Activated CD4-positive, alpha-beta memory T cell treated with anti-CD3 and anti-CD28 coated beads for 36 hours (primary cell): ENCODE measurements around the gene RNF227. TPM values are rescaled to one million over a fixed set of nuclear protein-coding genes. Genes with fewer than 3 reads are reported as not detected.
A peak's percentile ranks its signal among the peaks of the same experiment; 100 is the strongest.

Experiments used
- CTCF ChIA-PET: fragments of 350-600 bp; sonication (Branson Sonifier 250); formaldehyde crosslinking; loops from one replicate; lab custom pipeline; 2021; ENCODE audit warnings: antibody characterized with exemption, inconsistent platforms; lab: Charles Lee
- POLR2A ChIA-PET: fragments of 350-600 bp; sonication (Branson Sonifier 250); formaldehyde crosslinking; loops from one replicate; lab custom pipeline; 2021; ENCODE audit warnings: antibody characterized with exemption; lab: Charles Lee
- DNase-seq: peaks from one replicate; pipeline ENCODE4 v3.0.0-alpha.2; 2020
- H3K27ac Mint-ChIP-seq: one replicate; pipeline ENCODE4 v1.8.0; 2021; ENCODE audit warnings: mixed read lengths
- H3K27me3 Mint-ChIP-seq: one replicate; pipeline ENCODE4 v1.8.0; 2021; ENCODE audit warnings: mixed read lengths
- H3K36me3 Mint-ChIP-seq: one replicate; pipeline ENCODE4 v1.8.0; 2021; ENCODE audit warnings: mixed read lengths
- H3K4me1 Mint-ChIP-seq: one replicate; pipeline ENCODE4 v1.8.0; 2021; ENCODE audit warnings: low read depth, mixed read lengths
- H3K4me3 Mint-ChIP-seq: one replicate; pipeline ENCODE4 v1.8.0; 2021; ENCODE audit warnings: mild to moderate bottlenecking, mixed read lengths
- H3K9me3 Mint-ChIP-seq: one replicate; pipeline ENCODE4 v1.8.0; 2021; ENCODE audit warnings: mixed read lengths
- intact Hi-C: fragments of 100-400 bp; cut with micrococcal nuclease; formaldehyde crosslinking; loops from one replicate; pipeline ENCODE4 v1.15.1; 2023
- total RNA-seq, 2 experiments: library from RNA; stranded (reverse); gene quantifications; one replicate each; pipeline ENCODE4 v1.2.3, GENCODE V29; 2021

The RNF227 gene
- total RNA-seq, 2 experiments from 2014 or later, result 2.7 to 3.3 TPM

DNA sequence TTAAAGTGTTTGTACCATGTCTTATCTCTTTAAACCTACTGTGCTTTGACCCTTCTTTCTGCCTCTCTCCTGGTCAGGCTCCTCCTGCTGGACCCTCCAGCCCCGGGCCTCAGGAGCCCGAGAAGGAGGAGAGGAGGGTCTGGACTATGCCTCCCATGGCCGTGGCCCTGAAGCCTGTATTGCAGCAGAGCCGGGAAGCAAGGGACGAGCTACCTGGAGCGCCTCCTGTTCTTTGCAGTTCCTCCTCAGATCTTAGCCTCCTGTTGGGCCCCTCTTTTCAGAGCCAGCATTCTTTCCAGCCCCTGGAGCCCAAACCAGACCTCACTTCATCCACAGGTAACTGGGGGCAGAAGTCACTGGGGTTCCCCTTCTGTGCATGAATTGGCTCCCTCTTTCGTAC is 29.6 kb upstream of the RNF227 start:
- no peak overlapping the region for H3K27ac Mint-ChIP-seq
- CTCF ChIA-PET, result interaction anchor here (1.3 to 1.4 kb wide), 2 partner anchors 44 to 355 kb away, joined by 3 read pairs; no protein-coding TSS in a partner anchor
- H3K4me1 Mint-ChIP-seq, result peaks cover 7% of the 10 kb centered on the region
- H3K4me3 Mint-ChIP-seq, result no peak overlapping the region
- intact Hi-C loops, result no loop called here
- H3K9me3 Mint-ChIP-seq, result no peaks in the 10 kb centered on the region
- POLR2A ChIA-PET, result interaction anchor here (1.4 kb wide), 1 partner anchor 30 kb away, joined by 3 read pairs; the partner anchor contains the start of gene RNF227
- no peak for DNase-seq
- H3K36me3 Mint-ChIP-seq, result peaks cover 69% of the 10 kb centered on the region
- H3K27me3 Mint-ChIP-seq, result no peaks in the 10 kb centered on the region

DNA sequence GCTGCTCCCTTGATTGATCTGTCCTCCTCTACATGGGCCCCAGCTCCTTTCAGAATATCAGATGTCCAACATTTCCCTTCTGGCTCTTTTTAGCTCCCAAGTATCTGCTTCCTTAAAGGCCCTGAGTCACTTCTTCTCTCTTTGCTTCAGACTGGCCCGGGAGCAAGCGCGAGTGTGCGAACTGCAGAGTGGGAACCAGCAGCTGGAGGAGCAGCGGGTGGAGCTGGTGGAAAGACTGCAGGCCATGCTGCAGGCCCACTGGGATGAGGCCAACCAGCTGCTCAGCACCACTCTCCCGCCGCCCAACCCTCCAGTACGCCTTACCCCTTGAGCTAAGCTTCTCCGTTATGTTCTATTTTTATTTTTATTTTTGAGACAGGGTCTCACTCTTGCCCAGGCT is 28.2 kb upstream of the RNF227 start:
- Mint-ChIP-seq H3K36me3 (peaks cover 70% of the 10 kb centered on the region), H3K27ac (no peak overlapping the region), H3K27me3 (no peaks in the 10 kb centered on the region), H3K4me3 (no peak overlapping the region), H3K4me1 (no peaks in the 10 kb centered on the region), H3K9me3 (no peaks in the 10 kb centered on the region)
- CTCF ChIA-PET, result interaction anchor here (0.7 to 1.9 kb wide), 5 partner anchors 10 to 421 kb away, joined by 3 to 8 read pairs (median 4); no protein-coding TSS in a partner anchor
- DNase-seq, result no peak
- POLR2A ChIA-PET, result interaction anchor here (1.1 kb wide), 1 partner anchor 12 kb away, joined by 6 read pairs; the partner anchor contains the start of genes CNTROB and TRAPPC1
- intact Hi-C loops, result no loop called here

DNA sequence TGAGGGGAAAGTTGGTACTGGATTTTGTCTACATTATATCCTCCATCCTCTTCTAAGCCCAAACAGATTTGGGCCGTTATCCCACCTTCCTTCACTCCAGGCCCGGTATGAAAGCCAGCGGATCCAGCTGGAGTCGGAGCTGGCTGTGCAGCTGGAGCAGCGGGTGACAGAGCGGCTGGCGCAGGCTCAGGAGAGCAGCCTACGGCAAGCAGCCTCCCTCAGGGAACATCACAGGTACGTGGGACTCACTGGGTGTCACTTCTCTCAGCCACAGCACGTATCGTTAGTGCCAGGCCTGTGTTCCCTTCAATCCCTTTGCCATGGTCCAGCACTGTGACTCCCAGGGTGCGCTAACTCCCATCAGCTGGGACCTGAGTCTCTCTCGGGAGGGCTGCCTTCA is 27.2 kb upstream of the RNF227 start:
- intact Hi-C loops, result no loop called here
- POLR2A ChIA-PET, result no interaction called here
- Mint-ChIP-seq H3K27me3 (no peaks in the 10 kb centered on the region), H3K36me3 (peaks cover 62% of the 10 kb centered on the region), H3K4me3 (no peak overlapping the region), H3K9me3 (no peaks in the 10 kb centered on the region), H3K27ac (no peak overlapping the region), H3K4me1 (no peaks in the 10 kb centered on the region)
- CTCF ChIA-PET, result interaction anchor here (0.8 to 1.9 kb wide), 2 partner anchors 47 to 118 kb away, joined by 3 to 8 read pairs; no protein-coding TSS in a partner anchor
- DNase-seq, result no peak

DNA sequence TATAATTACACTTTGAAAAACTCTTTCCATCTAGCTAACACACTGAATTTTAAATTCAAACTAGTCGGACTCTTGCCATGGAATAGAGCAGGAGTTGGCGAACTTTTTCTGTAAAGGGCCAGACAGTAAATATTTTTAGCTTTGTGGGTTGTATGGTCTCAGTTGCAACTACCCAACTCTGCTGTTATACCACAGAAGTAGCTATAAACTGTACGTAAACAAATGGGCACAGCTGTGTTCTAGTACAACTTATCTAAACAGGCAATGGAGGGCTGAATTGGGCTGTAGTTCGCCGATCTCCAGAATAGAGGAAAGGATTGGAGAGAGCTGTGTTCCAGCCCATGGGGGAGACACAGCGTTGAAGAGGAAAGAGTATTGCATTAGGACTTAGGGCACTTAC is 24.7 kb upstream of the RNF227 start:
- intact Hi-C loops, result no loop called here
- Mint-ChIP-seq H3K9me3 (no peaks in the 10 kb centered on the region), H3K36me3 (peaks cover 59% of the 10 kb centered on the region), H3K4me1 (peaks cover under 1% of the 10 kb centered on the region), H3K4me3 (no peak overlapping the region), H3K27ac (no peak overlapping the region), H3K27me3 (no peaks in the 10 kb centered on the region)
- CTCF ChIA-PET, result interaction anchor here (0.6 to 1.7 kb wide), 4 partner anchors 49 to 133 kb away, joined by 3 to 6 read pairs (median 4); no protein-coding TSS in a partner anchor
- no peak for DNase-seq
- POLR2A ChIA-PET, result no interaction called here

DNA sequence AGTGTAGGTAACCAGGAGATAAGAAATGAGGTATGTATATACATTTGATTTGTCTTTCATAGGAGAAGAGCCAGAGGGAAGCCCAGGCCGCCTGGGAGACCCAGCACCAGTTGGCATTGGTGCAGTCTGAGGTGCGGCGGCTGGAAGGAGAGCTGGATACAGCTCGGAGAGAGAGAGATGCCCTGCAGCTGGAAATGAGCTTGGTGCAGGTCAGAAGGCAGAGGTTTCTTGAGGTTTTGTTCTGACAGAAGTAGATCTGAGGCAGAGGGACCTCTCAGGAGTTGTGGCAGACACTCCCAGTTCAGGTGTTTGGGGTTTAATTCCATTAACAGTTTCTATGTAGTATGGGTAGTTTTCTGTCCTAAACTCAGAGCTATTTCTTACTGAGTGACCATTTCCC is 23.9 kb upstream of the RNF227 start:
- no peak overlapping the region for H3K4me3 Mint-ChIP-seq
- H3K4me1 Mint-ChIP-seq, result peaks cover 3% of the 10 kb centered on the region
- peaks cover 57% of the 10 kb centered on the region for H3K36me3 Mint-ChIP-seq
- H3K9me3 Mint-ChIP-seq, result no peaks in the 10 kb centered on the region
- no peak for DNase-seq
- CTCF ChIA-PET, result interaction anchor here (1.3 to 2.6 kb wide), 4 partner anchors 49 to 134 kb away, joined by 4 to 6 read pairs (median 6); no protein-coding TSS in a partner anchor
- intact Hi-C loops, result no loop called here
- POLR2A ChIA-PET, result no interaction called here
- H3K27ac Mint-ChIP-seq, result no peak overlapping the region
- no peaks in the 10 kb centered on the region for H3K27me3 Mint-ChIP-seq

DNA sequence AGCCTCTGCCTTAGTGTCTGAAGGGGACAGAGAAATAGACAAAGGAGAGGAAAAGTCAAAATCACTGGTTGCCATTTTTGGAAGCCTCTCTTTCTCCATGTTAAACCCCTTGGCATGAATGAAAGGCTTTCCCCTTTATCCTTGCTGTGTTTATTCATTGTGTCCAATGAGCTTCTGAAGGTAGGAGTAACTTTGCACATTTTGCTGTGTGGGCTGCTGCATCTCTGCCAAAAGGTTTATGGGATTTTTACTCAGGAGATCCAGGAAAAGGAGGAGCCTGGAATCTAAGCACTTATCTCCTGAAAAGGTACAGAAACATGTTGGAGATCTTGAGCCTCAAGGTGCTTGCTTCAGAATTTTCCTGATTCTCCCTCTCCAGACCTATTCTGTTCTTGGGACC is 19.8 kb upstream of the RNF227 start:
- H3K36me3 Mint-ChIP-seq, result peaks cover 39% of the 10 kb centered on the region
- ChIA-PET CTCF (interaction anchor here (0.9 to 1.4 kb wide), 6 partner anchors 12 to 126 kb away, joined by 3 to 4 read pairs (median 3); no protein-coding TSS in a partner anchor), POLR2A (no interaction called here)
- H3K27ac Mint-ChIP-seq, result no peak overlapping the region
- no peaks in the 10 kb centered on the region for H3K9me3 Mint-ChIP-seq
- H3K4me1 Mint-ChIP-seq, result peaks cover 31% of the 10 kb centered on the region
- intact Hi-C loops, result no loop called here
- H3K27me3 Mint-ChIP-seq, result no peaks in the 10 kb centered on the region
- H3K4me3 Mint-ChIP-seq, result no peak overlapping the region
- DNase-seq, result no peak

DNA sequence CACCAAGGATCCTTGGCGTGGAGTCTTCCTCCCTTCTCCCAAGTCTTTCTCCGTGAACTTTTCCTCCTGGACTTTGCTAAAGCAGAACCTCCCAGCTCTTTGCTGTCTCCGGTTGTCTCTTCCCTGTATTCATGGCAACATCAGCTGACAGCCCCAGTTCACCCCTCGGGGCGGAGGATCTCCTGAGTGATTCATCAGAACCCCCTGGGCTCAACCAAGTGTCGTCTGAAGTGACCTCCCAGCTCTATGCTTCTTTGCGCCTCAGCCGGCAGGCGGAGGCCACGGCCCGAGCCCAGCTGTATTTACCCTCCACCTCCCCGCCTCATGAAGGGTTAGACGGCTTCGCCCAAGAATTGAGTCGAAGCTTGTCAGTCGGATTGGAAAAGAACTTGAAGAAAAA is 16.9 kb upstream of the RNF227 start:
- ChIA-PET CTCF (interaction anchor here (0.6 to 5.3 kb wide), 22 partner anchors 13 to 637 kb away, joined by 3 to 93 read pairs (median 5); partner anchors contain the start of genes NAA38 and RNF227), POLR2A (interaction anchor here (0.7 to 4.7 kb wide), 7 partner anchors 10 to 76 kb away, joined by 3 to 42 read pairs (median 4); partner anchors contain the start of genes NAA38 and RNF227)
- no peaks in the 10 kb centered on the region for H3K27me3 Mint-ChIP-seq
- peak; percentile 55 for DNase-seq
- H3K4me1 Mint-ChIP-seq, result peaks cover 47% of the 10 kb centered on the region
- no peaks in the 10 kb centered on the region for H3K9me3 Mint-ChIP-seq
- peak overlapping the region; percentile 88 for H3K27ac Mint-ChIP-seq
- intact Hi-C loops, result loop anchor here (1.0 to 5.0 kb wide), 4 partner anchors 18 to 184 kb away; partner anchors contain the start of gene ALOXE3
- peaks cover 28% of the 10 kb centered on the region for H3K36me3 Mint-ChIP-seq
- peak overlapping the region; percentile 93 for H3K4me3 Mint-ChIP-seq

DNA sequence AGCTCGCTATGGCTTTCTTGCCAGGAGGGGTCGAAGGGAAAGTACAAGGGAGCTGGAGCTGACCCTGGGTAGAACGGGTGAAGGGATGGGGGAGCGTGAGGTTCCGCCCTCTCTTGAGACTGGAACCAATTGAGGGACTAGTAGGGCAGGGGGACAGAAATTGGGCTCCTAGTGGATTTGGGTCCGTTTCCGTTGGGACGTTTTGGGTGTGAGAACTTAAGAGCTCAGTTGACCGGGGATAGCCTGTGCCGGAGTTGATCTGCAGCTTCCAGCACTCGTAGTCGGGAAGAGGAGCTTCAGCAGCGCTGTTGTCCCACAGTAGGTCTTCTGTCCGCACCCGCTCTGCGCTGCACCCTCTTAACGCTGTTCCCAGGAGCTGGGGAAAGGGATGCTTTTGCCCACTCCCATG is 16.4 kb upstream of the RNF227 start:
- Mint-ChIP-seq H3K27ac (peak overlapping the region; percentile 88), H3K36me3 (peaks cover 29% of the 10 kb centered on the region), H3K4me1 (peaks cover 47% of the 10 kb centered on the region), H3K27me3 (no peaks in the 10 kb centered on the region), H3K9me3 (no peaks in the 10 kb centered on the region), H3K4me3 (peak overlapping the region; percentile 93)
- DNase-seq, result peak; percentile 42
- ChIA-PET CTCF (interaction anchor here (0.6 to 5.3 kb wide), 25 partner anchors 12 to 636 kb away, joined by 3 to 93 read pairs (median 5); partner anchors contain the start of genes NAA38, RNF227 and TP53), POLR2A (interaction anchor here (0.6 to 4.7 kb wide), 9 partner anchors 9 to 349 kb away, joined by 3 to 42 read pairs (median 3); partner anchors contain the start of genes MPDU1, NAA38 and RNF227)
- intact Hi-C loops, result loop anchor here (1.0 to 5.0 kb wide), 4 partner anchors 17 to 185 kb away; partner anchors contain the start of gene ALOXE3

DNA sequence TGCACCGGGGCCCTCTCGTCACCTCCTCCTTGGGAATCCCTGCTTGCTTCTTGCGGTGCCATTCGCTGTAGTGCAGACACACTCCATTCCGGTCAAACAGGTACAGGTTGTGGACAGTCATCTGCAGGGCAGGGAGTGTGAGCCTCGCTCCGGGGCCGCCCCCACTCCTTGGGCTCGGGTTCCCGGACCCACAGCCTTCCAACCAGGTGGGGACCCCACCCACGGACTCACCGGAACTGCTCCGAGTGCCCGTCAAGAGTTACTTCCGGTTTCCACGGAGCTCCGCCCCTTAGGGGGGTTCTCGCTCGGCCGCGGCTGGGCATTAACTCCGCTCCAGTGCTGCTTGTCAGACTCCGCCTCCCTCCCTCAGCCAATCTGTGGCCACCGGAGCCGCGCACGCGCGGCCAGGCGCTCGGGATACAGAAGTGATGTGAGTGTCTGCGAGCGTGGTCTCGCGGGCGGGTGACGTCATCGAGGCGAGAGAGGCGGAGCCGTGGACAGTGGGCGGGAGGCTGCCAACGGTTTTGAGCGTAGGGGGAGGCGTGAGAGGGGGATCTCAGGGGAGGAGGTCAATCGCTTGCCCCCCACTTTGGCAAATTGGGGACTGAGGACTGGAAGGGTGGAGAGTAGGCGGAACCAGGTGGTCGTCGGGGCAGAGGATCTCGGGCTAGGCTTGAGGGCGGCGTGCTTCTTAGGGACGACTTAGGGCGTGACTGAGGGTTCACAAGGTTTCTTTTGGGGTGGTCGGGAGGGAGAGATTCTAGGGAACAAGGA is 15.8 kb upstream of the RNF227 start, which contains the start of the genes CNTROB and TRAPPC1:
Gene CNTROB, plus strand, starts transcription at position 498 of the 774 bp plus-strand sequence. CDS start 874 bp downstream, outside the sequence.
Gene TRAPPC1, minus strand, starts transcription at position 238 of the 774 bp plus-strand sequence. Its CDS starts 117 bp downstream, at position 121.
- H3K4me1 Mint-ChIP-seq, result peaks cover 47% of the 10 kb centered on the region
- H3K4me3 Mint-ChIP-seq, result peak within 1 kb of the TSS; percentile 93
- intact Hi-C loops, result loop anchor here (1.0 to 5.0 kb wide), 4 partner anchors 17 to 185 kb away; partner anchors contain the start of gene ALOXE3

DNA sequence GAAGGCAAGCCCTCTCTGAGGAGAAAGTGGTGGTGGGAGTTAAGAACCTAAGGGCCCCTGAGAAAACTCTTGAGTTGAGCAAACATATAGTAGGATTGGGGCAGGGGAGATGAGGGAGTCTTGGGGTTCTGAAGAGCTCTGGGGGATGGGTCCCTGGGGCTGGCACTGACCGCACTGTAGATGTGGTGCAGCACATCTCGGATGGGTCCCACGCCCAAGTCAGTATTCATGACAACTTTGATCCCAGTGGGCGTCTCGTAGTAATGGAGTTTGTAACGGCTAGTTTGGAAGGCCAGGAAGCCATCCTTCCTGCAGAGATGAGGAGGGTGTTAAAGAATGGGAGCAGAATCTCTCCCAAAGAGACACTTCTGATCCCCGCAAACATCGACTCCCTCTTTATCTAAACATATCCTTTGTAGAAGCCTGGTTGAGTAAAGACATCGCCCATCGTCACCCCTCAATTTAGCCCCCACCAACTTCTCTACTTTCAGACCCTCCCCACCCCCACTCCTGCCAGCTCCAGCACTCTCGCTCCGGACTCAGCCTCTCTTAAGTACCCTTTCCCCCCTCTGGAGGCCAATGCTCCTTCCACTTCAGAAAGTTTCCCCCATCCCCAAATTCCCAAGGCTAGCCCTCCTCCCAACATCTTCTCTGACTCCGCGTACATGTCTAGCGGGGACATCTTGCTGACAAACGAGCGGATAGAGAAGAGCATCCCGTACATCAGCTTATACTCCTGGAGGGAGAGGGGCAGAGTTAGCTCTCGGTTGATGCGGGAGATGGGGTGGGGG is 14.9 kb upstream of the RNF227 start:
- Mint-ChIP-seq H3K36me3 (peaks cover 18% of the 10 kb centered on the region), H3K4me1 (peaks cover 47% of the 10 kb centered on the region), H3K4me3 (peak overlapping the region; percentile 93), H3K27ac (peak overlapping the region; percentile 88), H3K27me3 (no peaks in the 10 kb centered on the region), H3K9me3 (no peaks in the 10 kb centered on the region)
- CTCF ChIA-PET, result interaction anchor here (0.6 to 5.3 kb wide), 10 partner anchors 8 to 179 kb away, joined by 3 to 93 read pairs (median 5); partner anchors contain the start of genes NAA38 and RNF227
- intact Hi-C loops, result loop anchor here (5.0 kb wide), 2 partner anchors 56 to 186 kb away; partner anchors contain the start of gene ALOXE3
- DNase-seq, result no peak
- POLR2A ChIA-PET, result interaction anchor here (4.7 kb wide), 1 partner anchor 14 kb away, joined by 42 read pairs; the partner anchor contains the start of gene RNF227

More for the DNA sequence above, 15.8 kb upstream of the RNF227 start, which contains the start of the genes CNTROB and TRAPPC1:
- ChIA-PET CTCF (interaction anchor here (0.6 to 5.3 kb wide), 20 partner anchors 9 to 636 kb away, joined by 3 to 93 read pairs (median 5); partner anchors contain the start of genes NAA38, RNF227 and TP53), POLR2A (interaction anchor here (0.6 to 4.7 kb wide), 6 partner anchors 9 to 349 kb away, joined by 3 to 42 read pairs (median 4); partner anchors contain the start of genes MPDU1 and RNF227)
- Mint-ChIP-seq H3K36me3 (peaks cover 27% of the 10 kb centered on the region), H3K27ac (peak within 1 kb of the TSS; percentile 88), H3K9me3 (no peaks in the 10 kb centered on the region), H3K27me3 (no peaks in the 10 kb centered on the region)
- peak; percentile 100 for DNase-seq
